GM12878 (cell line): ENCODE measurements around the gene C3orf70. TPM values are rescaled to one million over a fixed set of nuclear protein-coding genes. Genes with fewer than 3 reads are reported as not detected.

Source experiments
- ATAC-seq: fragments of 200-7000 bp; cut with Tn5 transposase; 3 replicates; pipeline ENCODE4 v1.9.1; 2020; ENCODE audit warnings: mild to moderate bottlenecking, moderate library complexity
- BruUV-seq: library from RNA; stranded (reverse); fragments of 400-500 nt; replicated peaks from 2 replicates; lab custom pipeline; 2021; lab: Mats Ljungman, UMichigan
- CTCF ChIA-PET: fragments of 300-600 bp; sonication (Branson Sonifier 250); formaldehyde crosslinking; extraction: SDS; loops from one replicate; lab custom pipeline; 2021; ENCODE audit warnings: inconsistent platforms; lab: Yijun Ruan, JAX
- POLR2A ChIA-PET: fragments of 350-600 bp; formaldehyde crosslinking; extraction: SDS; loops from one replicate; lab custom pipeline; 2021; ENCODE audit warnings: inconsistent platforms; lab: Charles Lee
- RAD21 ChIA-PET: fragments of 300-600 bp; sonication (Branson Sonifier 250); formaldehyde crosslinking; loops from one replicate; lab custom pipeline; 2023; ENCODE audit warnings: antibody characterized with exemption; ENCODE audit not compliant: unreplicated experiment; lab: Charles Lee
- SMC1A ChIA-PET: fragments of 300-600 bp; sonication (Branson Sonifier 250); formaldehyde crosslinking; loops from one replicate; lab custom pipeline; 2023; ENCODE audit not compliant: unreplicated experiment, uncharacterized antibody; lab: Charles Lee
- DNase-seq: peaks from one replicate; pipeline ENCODE4 v3.0.0-alpha.2; 2011; ENCODE audit warnings: low read depth, low spot score
- FAIRE-seq: peaks from 3 replicates; lab custom pipeline; 2011; peaks lifted over from hg19 to GRCh38; lab: Jason Lieb, UNC
- H2AFZ ChIP-seq: 2 replicates; pipeline ENCODE4 v1.6.0; 2011; ENCODE audit warnings: low read depth, low read length, control low read depth; ENCODE audit not compliant: control insufficient read depth
- H3K27ac ChIP-seq: 2 replicates; pipeline ENCODE4 v1.5.1; 2011; ENCODE audit warnings: control low read depth; ENCODE audit not compliant: control insufficient read depth, insufficient read depth
- H3K27me3 ChIP-seq, 2 experiments: replicated peaks in 1 of 2; 2 replicates each; pipeline versions ENCODE4 v1.6.0 to v1.6.1; 2011; ENCODE audit warnings: low read length in 1 of 2; ENCODE audit not compliant: control insufficient read depth in 2 of 2, insufficient read depth in 2 of 2
- H3K36me3 ChIP-seq, 2 experiments: 2 replicates each; pipeline ENCODE4 v1.5.1; 2011; ENCODE audit warnings: low read length in 1 of 2; ENCODE audit not compliant: control insufficient read depth in 2 of 2, insufficient read depth in 2 of 2
- H3K4me1 ChIP-seq: 2 replicates; pipeline ENCODE4 v1.6.1; 2011; ENCODE audit warnings: mild to moderate bottlenecking, low read length, moderate library complexity, mixed read lengths; ENCODE audit not compliant: control insufficient read depth, insufficient read depth
- H3K4me2 ChIP-seq: 2 replicates; pipeline ENCODE4 v1.6.0; 2011; ENCODE audit warnings: control low read depth; ENCODE audit not compliant: control insufficient read depth, insufficient read depth
- H3K4me3 ChIP-seq: fragments of 200-600 bp; sonication (generic); 2 replicates; pipeline ENCODE4 v1.5.1; 2016
- H3K79me2 ChIP-seq: 2 replicates; pipeline ENCODE4 v1.6.0; 2011; ENCODE audit warnings: low read length; ENCODE audit not compliant: control insufficient read depth, insufficient read depth
- H3K9ac ChIP-seq: 2 replicates; pipeline ENCODE4 v1.8.0; 2011; ENCODE audit warnings: low read length, control low read depth, mixed read lengths; ENCODE audit not compliant: control insufficient read depth, insufficient read depth
- H3K9me3 ChIP-seq: replicated peaks from 3 replicates; pipeline ENCODE4 v1.5.1; 2011; ENCODE audit warnings: mild to moderate bottlenecking, low read length; ENCODE audit not compliant: control insufficient read depth, insufficient read depth
- H4K20me1 ChIP-seq: 2 replicates; pipeline ENCODE4 v1.6.0; 2011; ENCODE audit not compliant: control insufficient read depth, insufficient read depth
- BCL11A ChIP-seq: IDR thresholded peaks from 2 replicates; pipeline ENCODE4 v1.6.1; 2011; ENCODE audit warnings: low read depth, low read length
- DPF2 ChIP-seq: fragments of 450-650 bp; IDR thresholded peaks from 2 replicates; pipeline ENCODE4 v1.6.1; 2017; ENCODE audit warnings: mild to moderate bottlenecking
- EGR1 ChIP-seq, 2 experiments: IDR thresholded peaks; 1 replicate in 1 of 2; 2 replicates in 1 of 2; pipeline ENCODE4 v1.6.1; 2011 to 2012; ENCODE audit warnings: low read depth in 2 of 2, low read length in 2 of 2, borderline replicate concordance in 1 of 2, mild to moderate bottlenecking in 1 of 2, moderate library complexity in 1 of 2
- EZH2 ChIP-seq: IDR thresholded peaks from 2 replicates; pipeline ENCODE4 v1.6.1; 2012; ENCODE audit warnings: low read depth, mild to moderate bottlenecking, control low read depth, inconsistent platforms, low read length, borderline replicate concordance; ENCODE audit not compliant: control insufficient read depth
- HDAC2 ChIP-seq: fragments of 200-600 bp; sonication (generic); IDR thresholded peaks from 2 replicates; pipeline ENCODE4 v1.6.1; 2017
- POLR2AphosphoS2 ChIP-seq: IDR thresholded peaks from 2 replicates; pipeline ENCODE4 v1.6.1; 2011; ENCODE audit warnings: low read depth, mild to moderate bottlenecking, low read length, improper control_type of control experiment, moderate library complexity
- TBL1XR1 ChIP-seq: IDR thresholded peaks from 2 replicates; pipeline ENCODE4 v1.6.1; 2012; ENCODE audit warnings: low read depth, low read length, improper control_type of control experiment
- TCF7 ChIP-seq: IDR thresholded peaks from 2 replicates; pipeline ENCODE4 v1.6.1; 2014; ENCODE audit warnings: antibody characterized with exemption, borderline replicate concordance
- WRNIP1 ChIP-seq: IDR thresholded peaks from 2 replicates; pipeline ENCODE4 v1.6.1; 2011; ENCODE audit warnings: low read depth, low read length, improper control_type of control experiment, borderline replicate concordance
- WGBS: methylation state at CpG from one replicate; pipeline ENCODE4 v1.1.6; 2016; ENCODE audit warnings: low lambda C conversion rate; ENCODE audit not compliant: insufficient replicate concordance, insufficient coverage; ENCODE audit errors: missing lambda C conversion rate; 5-methylcytosine and 5-hydroxymethylcytosine counted together
- in situ Hi-C: fragments of 300-500 bp; cut with MboI; formaldehyde crosslinking; loops from 9 replicates; pipeline ENCODE4 v1.14.3; 2018; ENCODE audit warnings: mixed read lengths
- intact Hi-C: fragments of 100-400 bp; cut with micrococcal nuclease; formaldehyde crosslinking; loops from one replicate; pipeline ENCODE4 v1.14.2; 2022; ENCODE audit not compliant: unreplicated experiment
- polyA plus RNA-seq, 11 experiments: library from polyadenylated mRNA; depleted of rRNA in 4 of 11; unstranded in 6 of 11; stranded (reverse) in 5 of 11; fragments of >200 nt; fragmentation: Nextera tagmentation in 4 of 11; fragmentation: Illumina TruSeq in 1 of 11; extraction: Ambion mirVana in 4 of 11; extraction: Trizol in 1 of 11; gene quantifications; 1 replicate in 1 of 11; 2 replicates in 10 of 11; pipeline versions ENCODE4 v1.2.1 to v1.2.3, GENCODE V29; 2011 to 2016; ENCODE audit warnings: inconsistent platforms in 2 of 11, missing spikeins in 2 of 11, low read depth in 1 of 11
- total RNA-seq, 4 experiments: library from RNA; depleted of rRNA in 3 of 4; stranded (reverse); fragments of >200 nt in 3 of 4; fragmentation: Illumina TruSeq in 1 of 4; extraction: Trizol in 1 of 4; gene quantifications; 2 replicates each; pipeline versions ENCODE4 v1.2.1 to v1.2.3, GENCODE V29; 2013 to 2021

C3orf70 gene
- total and polyA plus RNA-seq, 10 of the 15 experiments (the other 5 are each of a cell fraction or from before 2014, with no cell fraction given) = 0.03 to 0.04 TPM; not detected in 8

- Histone ChIP-seq H4K20me1 (no peaks in the 10 kb centered on the region), H2AFZ (no peak overlapping the region), H3K4me1 (no peaks in the 10 kb centered on the region), H3K27me3 (peaks cover 0 to 2% of the 10 kb centered on the region in 2 experiments; a peak in 1 of 4 replicates), H3K4me3 (no peak overlapping the region), H3K79me2 (no peaks in the 10 kb centered on the region), H3K4me2 (no peak overlapping the region), H3K27ac (no peak overlapping the region), H3K9ac (no peak overlapping the region), H3K9me3 (no peaks in the 10 kb centered on the region), H3K36me3 (no peaks in the 10 kb centered on the region)
- BruUV-seq = no TSS peak
- ChIA-PET RAD21 (interaction anchor here (1.2 kb wide), 1 partner anchor 42 kb away, joined by 4 read pairs; no protein-coding TSS in a partner anchor), CTCF (interaction anchor here (1.2 kb wide), 1 partner anchor 10 kb away, joined by 3 read pairs; no protein-coding TSS in a partner anchor), SMC1A (interaction anchor here (1.2 kb wide), 1 partner anchor 94 kb away, joined by 3 read pairs; no protein-coding TSS in a partner anchor), POLR2A (no interaction called here)
- DNase-seq (no peak), FAIRE-seq (no peak), ATAC-seq (no peak)
- 47% methylated on average over 14 of the region's 14 CpGs for WGBS
- intact Hi-C loops (no loop called here), in situ Hi-C loops (no loop called here)
- TF ChIP-seq WRNIP1 (no peak), TCF7 (no peak), DPF2 (no peak), EGR1 (IDR thresholded peaks at IDR 0.05; ENCODE audit: borderline replicate concordance in 1 of 2, low read depth in 2 of 2, low read length in 2 of 2) (no peak), EZH2 (no peak), BCL11A (no peak), TBL1XR1 (no peak), POLR2AphosphoS2 (no peak), HDAC2 (no peak)
These were observed 70.0 kb downstream of the C3orf70 start for GRCh38 chr3:185082829-185083228.
